ENCODE measurements around the gene IDUA.
"Not testable (repeated sequence)": the region's sequence is repeated elsewhere in the genome, so short reads cannot be mapped to it uniquely, and the experiment has no call there.

IDUA gene

GRCh38 chr4:972651-973424 is 14.0 kb upstream of the IDUA start:
- Histone ChIP-seq H3K4me1 (ENCODE audit: insufficient read depth, low read length) (no peaks in the 10 kb centered on the region), H3K4me3 (ENCODE audit: low read length) (peak overlapping the region; percentile 66; the same call in 1 of the 2 replicates), H3K9ac (ENCODE audit: low read depth, low read length) (no peak overlapping the region), H3K27ac (ENCODE audit: low read length) (no peak overlapping the region), H3K36me3 (ENCODE audit: insufficient read depth, low read depth, low read length) (no peaks in the 10 kb centered on the region), H3K27me3 (ENCODE audit: insufficient read depth, low read length) (peaks cover 57% of the 10 kb centered on the region), H3K9me3 (ENCODE audit: insufficient read depth, low read depth, low read length) (no peaks in the 10 kb centered on the region)

DNA sequence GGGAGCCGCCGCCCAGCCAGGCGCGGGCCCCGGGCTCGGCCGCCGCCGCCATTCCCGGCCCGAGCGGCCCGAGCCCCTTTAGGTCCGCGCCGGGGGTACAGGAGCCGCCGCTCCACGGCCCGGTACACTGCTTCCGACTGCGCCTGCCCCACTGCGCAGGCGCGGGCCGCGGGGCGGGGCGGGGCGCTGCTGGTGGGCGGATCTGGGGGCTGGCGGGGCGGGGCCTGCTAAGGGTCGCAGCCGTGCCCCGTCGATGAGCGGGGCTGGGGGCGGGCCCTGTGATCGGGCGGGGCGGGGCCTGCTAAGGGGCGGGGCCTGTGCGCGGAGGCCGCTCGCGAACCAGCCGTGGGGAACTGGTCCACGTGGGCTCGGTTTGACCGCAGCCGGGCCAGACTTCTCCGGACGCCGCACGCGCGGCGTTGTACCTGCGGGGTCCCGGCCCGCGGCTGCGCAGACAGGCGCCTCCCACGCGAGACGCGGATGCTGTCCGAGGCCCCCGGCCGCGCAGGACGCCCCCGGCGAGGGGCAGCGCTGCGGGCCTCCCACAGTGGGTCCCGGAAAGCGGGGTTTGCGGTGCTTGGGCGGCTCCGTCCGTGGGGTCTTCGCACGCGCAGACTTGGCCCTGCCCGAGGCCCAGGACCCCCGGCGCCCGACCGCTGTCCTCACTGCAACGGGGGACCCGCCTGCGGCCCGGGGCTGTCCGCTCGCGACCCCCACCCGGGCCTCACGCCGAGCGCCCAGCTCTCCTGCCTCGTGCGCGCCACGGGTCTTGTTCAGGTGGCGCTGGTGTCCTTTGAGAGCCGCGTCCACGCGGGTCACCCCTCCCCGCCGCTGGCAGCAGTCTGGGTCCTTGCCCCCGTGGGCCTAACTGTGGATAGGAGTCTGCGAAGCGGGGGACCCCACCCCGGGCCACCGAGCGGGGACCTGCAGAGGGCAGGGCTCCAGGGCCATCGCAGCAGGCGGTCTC is 13.1 kb upstream of the IDUA start, which contains the start of gene DGKQ:
Gene DGKQ, minus strand, starts transcription at position 139 of the 967 bp plus-strand sequence. Its CDS starts 87 bp downstream, at position 52.
- Histone ChIP-seq H3K9me3 (ENCODE audit: insufficient read depth, low read depth, low read length) (no peaks in the 10 kb centered on the region), H3K9ac (ENCODE audit: low read depth, low read length) (no peak within 1 kb of the TSS), H3K36me3 (ENCODE audit: insufficient read depth, low read depth, low read length) (no peaks in the 10 kb centered on the region), H3K27ac (ENCODE audit: low read length) (no peak within 1 kb of the TSS), H3K27me3 (ENCODE audit: insufficient read depth, low read length) (peaks cover 51% of the 10 kb centered on the region), H3K4me3 (ENCODE audit: low read length) (peak within 1 kb of the TSS; percentile 66; the same call in 1 of the 2 replicates), H3K4me1 (ENCODE audit: insufficient read depth, low read length) (no peaks in the 10 kb centered on the region)

GRCh38 chr4:974668-975067 is 12.2 kb upstream of the IDUA start:
- Histone ChIP-seq H3K27me3 (ENCODE audit: insufficient read depth, low read length) (peaks cover 45% of the 10 kb centered on the region), H3K9ac (ENCODE audit: low read depth, low read length) (no peak overlapping the region), H3K4me1 (ENCODE audit: insufficient read depth, low read length) (no peaks in the 10 kb centered on the region)

GRCh38 chr4:976016-976415 is 10.8 kb upstream of the IDUA start:
- H3K4me1 ChIP-seq (ENCODE audit: insufficient read depth, low read length) = not testable (repeated sequence)

More at GRCh38 chr4:974668-975067, 12.2 kb upstream of the IDUA start:
- H3K36me3 ChIP-seq (ENCODE audit: insufficient read depth, low read depth, low read length) = no peaks in the 10 kb centered on the region
- H3K9me3 ChIP-seq (ENCODE audit: insufficient read depth, low read depth, low read length) = no peaks in the 10 kb centered on the region
- no peak overlapping the region for H3K4me3 ChIP-seq (ENCODE audit: low read length)
- H3K27ac ChIP-seq (ENCODE audit: low read length) = no peak overlapping the region

GRCh38 chr4:978957-979701 is 7.7 kb upstream of the IDUA start:
- H3K27me3 ChIP-seq (ENCODE audit: insufficient read depth, low read length) = peaks cover 16% of the 10 kb centered on the region
- H3K9ac ChIP-seq (ENCODE audit: low read depth, low read length) = no peak overlapping the region
- H3K4me3 ChIP-seq (ENCODE audit: low read length) = no peak overlapping the region
- H3K36me3 ChIP-seq (ENCODE audit: insufficient read depth, low read depth, low read length) = no peaks in the 10 kb centered on the region
- H3K9me3 ChIP-seq (ENCODE audit: insufficient read depth, low read depth, low read length) = no peaks in the 10 kb centered on the region
- no peak overlapping the region for H3K27ac ChIP-seq (ENCODE audit: low read length)
- no peaks in the 10 kb centered on the region for H3K4me1 ChIP-seq (ENCODE audit: insufficient read depth, low read length)

More at GRCh38 chr4:976016-976415, 10.8 kb upstream of the IDUA start:
- H3K9me3 ChIP-seq (ENCODE audit: insufficient read depth, low read depth, low read length); H3K4me3 ChIP-seq (ENCODE audit: low read length); H3K36me3 ChIP-seq (ENCODE audit: insufficient read depth, low read depth, low read length); H3K27ac ChIP-seq (ENCODE audit: low read length); H3K9ac ChIP-seq (ENCODE audit: low read depth, low read length): not testable (repeated sequence)
- peaks cover 33% of the 10 kb centered on the region for H3K27me3 ChIP-seq (ENCODE audit: insufficient read depth, low read length)

DNA sequence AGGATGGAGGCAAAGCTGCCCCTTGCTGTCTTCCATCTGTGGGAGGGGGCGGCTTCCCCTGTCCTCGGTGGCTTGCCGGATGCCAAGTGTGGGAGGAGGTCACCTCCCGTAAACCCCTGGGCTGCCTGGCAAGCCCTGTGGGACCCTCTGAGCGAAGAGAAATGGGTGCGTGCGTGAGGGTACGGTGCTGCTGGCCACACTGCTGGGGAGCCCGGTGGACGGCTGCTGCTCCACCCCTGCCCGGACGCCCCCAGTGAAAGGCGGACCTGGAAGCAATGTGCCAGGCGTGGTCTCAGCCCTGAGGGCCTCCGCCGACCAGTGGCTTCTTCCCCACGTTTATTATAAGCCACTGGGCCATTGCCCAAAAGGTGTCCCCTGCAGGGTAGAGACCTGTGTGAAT is 4.6 kb upstream of the IDUA start:
- Histone ChIP-seq H3K4me3 (ENCODE audit: low read length) (no peak overlapping the region), H3K27ac (ENCODE audit: low read length) (no peak overlapping the region), H3K9ac (ENCODE audit: low read depth, low read length) (no peak overlapping the region), H3K27me3 (ENCODE audit: insufficient read depth, low read length) (peaks cover 38% of the 10 kb centered on the region), H3K9me3 (ENCODE audit: insufficient read depth, low read depth, low read length) (no peaks in the 10 kb centered on the region), H3K36me3 (ENCODE audit: insufficient read depth, low read depth, low read length) (no peaks in the 10 kb centered on the region), H3K4me1 (ENCODE audit: insufficient read depth, low read length) (peaks cover 6% of the 10 kb centered on the region; the same call in 1 of the 2 replicates)

DNA sequence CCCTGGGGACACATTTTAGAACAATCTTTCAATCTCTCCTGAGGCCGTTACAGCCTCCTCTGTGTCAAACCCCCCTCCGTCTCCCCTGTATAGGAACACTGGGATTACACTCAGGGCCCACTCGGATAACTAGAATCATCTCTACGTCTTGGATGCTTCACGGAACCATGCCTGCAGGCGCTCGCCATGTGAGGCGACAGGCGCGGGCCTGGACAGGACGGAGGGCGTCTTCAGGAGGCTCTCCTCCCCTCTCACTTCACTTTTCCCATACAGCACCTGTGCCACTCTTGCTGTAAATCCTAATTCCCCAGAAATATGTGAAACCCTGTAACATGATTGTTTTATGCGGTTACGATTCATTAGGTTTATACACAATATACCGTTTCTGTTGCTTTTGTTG is 4.0 kb upstream of the IDUA start:
- no peaks in the 10 kb centered on the region for H3K36me3 ChIP-seq (ENCODE audit: insufficient read depth, low read depth, low read length)
- H3K9ac ChIP-seq (ENCODE audit: low read depth, low read length) = no peak overlapping the region
- no peak overlapping the region for H3K27ac ChIP-seq (ENCODE audit: low read length)
- no peak overlapping the region for H3K4me3 ChIP-seq (ENCODE audit: low read length)
- no peaks in the 10 kb centered on the region for H3K9me3 ChIP-seq (ENCODE audit: insufficient read depth, low read depth, low read length)
- H3K27me3 ChIP-seq (ENCODE audit: insufficient read depth, low read length) = peaks cover 43% of the 10 kb centered on the region
- H3K4me1 ChIP-seq (ENCODE audit: insufficient read depth, low read length) = peaks cover 6% of the 10 kb centered on the region; the same call in 1 of the 2 replicates

DNA sequence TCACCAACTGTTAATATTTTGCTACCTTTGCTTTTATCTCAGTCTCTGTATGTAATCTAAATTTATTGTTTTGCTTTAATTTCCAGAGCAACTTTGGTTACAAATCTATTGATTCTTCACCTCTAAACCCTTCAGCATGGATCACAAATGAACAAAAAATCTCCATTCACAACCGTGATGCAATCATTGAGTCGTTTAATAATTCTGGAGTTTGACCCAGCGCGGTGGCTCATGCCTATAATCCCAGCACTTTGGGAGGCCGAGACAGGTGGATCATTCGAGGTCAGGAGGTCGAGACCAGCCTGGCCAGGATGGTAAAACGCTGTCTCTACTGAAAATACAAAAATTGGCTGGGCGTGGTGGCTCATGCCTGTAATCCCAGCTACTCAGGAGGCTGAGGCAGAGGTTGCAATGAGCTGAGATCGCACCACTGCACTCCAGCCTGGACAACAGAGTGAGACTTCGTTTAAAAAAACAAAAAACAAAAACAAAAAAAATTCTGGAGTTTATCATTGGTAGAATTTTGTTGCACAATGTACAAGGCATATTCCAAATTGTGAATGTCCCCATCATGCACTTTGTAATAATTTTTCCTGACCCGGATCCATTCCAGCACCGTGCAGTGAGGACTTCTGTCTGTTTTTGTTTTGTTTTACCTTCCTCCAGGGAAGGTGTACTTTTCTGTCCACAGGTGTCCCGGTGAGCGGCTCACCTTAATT is 2.3 kb upstream of the IDUA start:
- Histone ChIP-seq H3K4me3 (ENCODE audit: low read length) (peak overlapping the region; percentile 59; the same call in 1 of the 2 replicates), H3K9ac (ENCODE audit: low read depth, low read length) (no peak overlapping the region), H3K4me1 (ENCODE audit: insufficient read depth, low read length) (peaks cover 6% of the 10 kb centered on the region; the same call in 1 of the 2 replicates), H3K9me3 (ENCODE audit: insufficient read depth, low read depth, low read length) (no peaks in the 10 kb centered on the region), H3K27me3 (ENCODE audit: insufficient read depth, low read length) (peaks cover 48% of the 10 kb centered on the region), H3K36me3 (ENCODE audit: insufficient read depth, low read depth, low read length) (no peaks in the 10 kb centered on the region), H3K27ac (ENCODE audit: low read length) (no peak overlapping the region)

DNA sequence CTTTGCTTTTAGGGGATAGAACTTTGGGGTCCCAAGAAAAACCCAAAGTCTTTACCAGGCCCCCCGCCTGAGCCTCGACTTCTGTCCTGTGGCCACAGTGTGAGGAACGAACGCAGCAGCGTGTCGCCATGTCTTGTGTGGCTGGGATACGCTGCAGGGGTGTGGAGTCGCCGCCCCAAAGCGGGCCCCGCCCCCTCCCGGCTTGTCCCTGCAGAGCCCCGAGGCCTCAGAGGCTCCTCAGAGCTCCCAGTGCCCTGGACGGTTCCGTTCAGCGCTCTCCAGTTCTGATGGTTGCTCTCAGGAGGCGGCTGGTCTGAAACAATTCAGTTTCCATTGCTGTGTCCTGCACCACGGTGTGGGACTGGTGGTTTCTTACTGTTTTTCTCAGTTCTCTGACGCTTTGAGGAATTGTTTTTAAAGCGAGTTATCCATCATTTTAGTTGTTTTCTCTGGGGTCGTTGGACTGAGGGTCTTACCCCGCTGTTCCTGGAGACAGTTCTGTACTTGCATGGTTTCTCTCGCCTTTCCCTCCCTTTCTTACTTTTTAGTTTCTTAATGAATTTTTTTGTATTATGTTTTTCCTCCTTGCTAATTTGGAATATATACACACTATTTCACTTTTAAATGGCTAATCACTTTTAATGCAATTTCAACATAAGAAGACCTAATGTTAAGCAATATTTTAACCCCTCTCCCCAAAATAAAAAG is 1.6 kb upstream of the IDUA start:
- H3K36me3 ChIP-seq (ENCODE audit: insufficient read depth, low read depth, low read length) = no peaks in the 10 kb centered on the region
- peaks cover 48% of the 10 kb centered on the region for H3K27me3 ChIP-seq (ENCODE audit: insufficient read depth, low read length)
- peaks cover 6% of the 10 kb centered on the region; the same call in 1 of the 2 replicates for H3K4me1 ChIP-seq (ENCODE audit: insufficient read depth, low read length)
- no peak overlapping the region for H3K9ac ChIP-seq (ENCODE audit: low read depth, low read length)
- no peaks in the 10 kb centered on the region for H3K9me3 ChIP-seq (ENCODE audit: insufficient read depth, low read depth, low read length)
- peak overlapping the region; percentile 59; the same call in 1 of the 2 replicates for H3K4me3 ChIP-seq (ENCODE audit: low read length)
- no peak overlapping the region for H3K27ac ChIP-seq (ENCODE audit: low read length)

- H3K4me1 ChIP-seq (ENCODE audit: insufficient read depth, low read length) = peaks cover 6% of the 10 kb centered on the region; the same call in 1 of the 2 replicates
- H3K27me3 ChIP-seq (ENCODE audit: insufficient read depth, low read length) = peaks cover 48% of the 10 kb centered on the region
- peak overlapping the region; percentile 74 for H3K4me3 ChIP-seq (ENCODE audit: low read length)
- no peaks in the 10 kb centered on the region for H3K9me3 ChIP-seq (ENCODE audit: insufficient read depth, low read depth, low read length)
- H3K36me3 ChIP-seq (ENCODE audit: insufficient read depth, low read depth, low read length) = no peaks in the 10 kb centered on the region
- H3K27ac ChIP-seq (ENCODE audit: low read length) = no peak overlapping the region
- peak overlapping the region; percentile 23; the same call in 1 of the 2 replicates for H3K9ac ChIP-seq (ENCODE audit: low read depth, low read length)
Measured at GRCh38 chr4:986428-986878, 391 bp upstream of the IDUA start.

Measured in iPS-20b (cell line).